ENCODE measurements around the gene CHST4.
"Not testable (repeated sequence)": the region's sequence is repeated elsewhere in the genome, so short reads cannot be mapped to it uniquely, and the experiment has no call there.

CHST4 gene

GRCh38 chr16:71526111-71526631 lies at the start of gene CHST4:
Gene CHST4 (plus strand): TSS chr16:71526426. CDS start chr16:71536678, 10,252 bp downstream.
- no peak for FAIRE-seq

- no peak for FAIRE-seq
These were observed 49.6 kb upstream of the CHST4 start for GRCh38 chr16:71476457-71477124.

- FAIRE-seq: no peak
These were observed 46.8 kb upstream of the CHST4 start for GRCh38 chr16:71479420-71479819.

- no peak for FAIRE-seq
These were observed 45.3 kb upstream of the CHST4 start for GRCh38 chr16:71480956-71481355.

- no peak for FAIRE-seq
These were observed 43.7 kb upstream of the CHST4 start for GRCh38 chr16:71482569-71482968.

- no peak for FAIRE-seq
These were observed 42.0 kb upstream of the CHST4 start for GRCh38 chr16:71484006-71484893.

- no peak for FAIRE-seq
These were observed 37.1 kb upstream of the CHST4 start, which contains the start of gene ZNF19 for GRCh38 chr16:71489122-71489521. Gene ZNF19 (minus strand): TSS chr16:71489324. CDS start chr16:71482114, 7,210 bp downstream.

GRCh38 chr16:71490361-71490760 lies 35.9 kb upstream of the CHST4 start:
- no peak for FAIRE-seq

GRCh38 chr16:71491054-71491453 lies 35.2 kb upstream of the CHST4 start:
- no peak for FAIRE-seq

- no peak for FAIRE-seq
These were observed 33.4 kb upstream of the CHST4 start for GRCh38 chr16:71492786-71493185.

GRCh38 chr16:71493213-71493612 lies 33.0 kb upstream of the CHST4 start:
- no peak for FAIRE-seq

GRCh38 chr16:71498031-71498430 lies 28.2 kb upstream of the CHST4 start:
- no peak for FAIRE-seq

- FAIRE-seq: no peak
These were observed 26.4 kb upstream of the CHST4 start for GRCh38 chr16:71499775-71500364.

GRCh38 chr16:71500964-71501363 lies 25.3 kb upstream of the CHST4 start:
- FAIRE-seq: no peak

- FAIRE-seq: no peak
These were observed 24.7 kb upstream of the CHST4 start for GRCh38 chr16:71501547-71501946.

- FAIRE-seq: not testable (repeated sequence)
These were observed 22.2 kb upstream of the CHST4 start for GRCh38 chr16:71504051-71504450.

- FAIRE-seq: no peak
These were observed 21.3 kb upstream of the CHST4 start for GRCh38 chr16:71504901-71505300.

- FAIRE-seq: no peak
These were observed 19.2 kb upstream of the CHST4 start for GRCh38 chr16:71507061-71507460.

- FAIRE-seq: no peak
These were observed 12.9 kb upstream of the CHST4 start for GRCh38 chr16:71513302-71513701.

- FAIRE-seq: no peak
These were observed 11.8 kb upstream of the CHST4 start for GRCh38 chr16:71514476-71514875.

GRCh38 chr16:71515026-71515425 lies 11.2 kb upstream of the CHST4 start:
- no peak for FAIRE-seq

- FAIRE-seq: no peak
These were observed 5.7 kb upstream of the CHST4 start for GRCh38 chr16:71520550-71520949.

Data from colon (tissue), 2 donors.